Measurements from ENCODE around the gene NDUFA1. TPM values are rescaled to one million over a fixed set of nuclear protein-coding genes. Genes with fewer than 3 reads are reported as not detected.
A peak's percentile ranks its signal among the peaks of the same experiment; 100 is the strongest.

NDUFA1 gene
- total and polyA plus RNA-seq, 2 of the 13 experiments (the other 11 are each of a cell fraction or from before 2014, with no cell fraction given), result 150 to 167 TPM

DNA sequence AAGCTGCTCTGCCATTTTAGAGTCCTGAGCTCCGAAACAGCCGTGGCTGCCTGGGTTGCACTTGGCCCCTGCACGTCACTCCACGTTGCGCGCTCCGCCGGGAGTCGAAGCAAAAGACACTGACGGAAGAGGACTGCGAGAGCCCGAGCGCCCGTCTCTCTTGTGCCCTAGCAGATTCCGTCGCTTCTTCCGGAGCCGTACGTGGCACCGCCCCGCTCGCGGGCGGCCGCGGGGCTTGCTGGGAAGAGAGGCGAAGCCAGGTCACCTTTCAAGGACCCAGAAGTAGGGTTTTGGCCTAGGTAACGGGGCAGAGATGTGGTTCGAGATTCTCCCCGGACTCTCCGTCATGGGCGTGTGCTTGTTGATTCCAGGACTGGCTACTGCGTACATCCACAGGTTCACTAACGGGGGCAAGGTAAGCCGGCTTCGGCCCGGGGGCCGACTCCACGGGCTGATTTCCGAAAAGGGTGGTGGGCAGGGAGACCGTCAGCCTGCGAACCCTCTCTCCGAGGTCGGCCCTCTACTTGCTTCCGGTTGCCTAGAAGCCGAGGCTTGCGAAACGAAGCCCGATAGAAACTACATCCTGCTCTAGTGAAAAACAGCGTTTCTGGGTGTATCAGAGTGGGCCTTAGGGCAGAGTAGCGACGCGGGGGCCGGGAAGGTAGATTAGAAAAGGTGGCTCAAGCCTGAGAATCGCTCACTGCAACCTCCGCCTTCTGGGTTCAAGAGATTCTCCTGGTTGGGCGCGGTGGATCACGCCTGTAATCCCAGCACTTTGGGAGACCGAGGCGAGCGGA is at the start of gene NDUFA1, which contains the start of gene RNF113A (continued):
- TF ChIP-seq NCOR1 (IDR thresholded peaks at IDR 0.05; ENCODE audit: borderline replicate concordance, low read length) (no peak), HHEX (CRISPR knock-in tag; IDR thresholded peaks at IDR 0.05) (no peak), ZNF431 (CRISPR knock-in tag; IDR thresholded peaks at IDR 0.05; ENCODE audit: borderline replicate concordance, low read depth) (no peak), ZNF879 (CRISPR knock-in tag; IDR thresholded peaks at IDR 0.05) (no peak), ZNF75D (CRISPR knock-in tag; IDR thresholded peaks at IDR 0.05; ENCODE audit: borderline replicate concordance) (no peak), ZSCAN12 (CRISPR knock-in tag; IDR thresholded peaks at IDR 0.05) (no peak), ZNF776 (CRISPR knock-in tag; IDR thresholded peaks at IDR 0.05) (peak; percentile 14; the same call in 1 of the 2 replicates), ZNF558 (CRISPR knock-in tag; IDR thresholded peaks at IDR 0.05; ENCODE audit: borderline replicate concordance) (no peak; the same call in 1 of the 2 replicates), MTA1 (CRISPR knock-in tag; IDR thresholded peaks at IDR 0.05; ENCODE audit: borderline replicate concordance) (no peak), ZNF121 (CRISPR knock-in tag; IDR thresholded peaks at IDR 0.05) (no peak), SMAD9 (CRISPR knock-in tag; IDR thresholded peaks at IDR 0.05) (no peak), HNRNPH1 (optimal IDR thresholded peaks at IDR 0.05; ENCODE audit: low read depth, low read length) (no peak), ZNF564 (CRISPR knock-in tag; IDR thresholded peaks at IDR 0.05) (peak; percentile 10; the same call in 1 of the 2 replicates), ZSCAN25 (CRISPR knock-in tag; IDR thresholded peaks at IDR 0.05) (no peak), HDAC1 (CRISPR knock-in tag; IDR thresholded peaks at IDR 0.05) (peak; percentile 77; the same call in 1 of the 2 replicates), SNRNP70 (IDR thresholded peaks at IDR 0.05; ENCODE audit: low read depth, low read length) (no peak), SRSF1 (optimal IDR thresholded peaks at IDR 0.05; ENCODE audit: low read depth, low read length) (no peak), MYNN (CRISPR knock-in tag; IDR thresholded peaks at IDR 0.05; ENCODE audit: low read depth) (no peak), ZNF282 (IDR thresholded peaks at IDR 0.05; ENCODE audit: partially characterized antibody) (no peak), RBM39 (IDR thresholded peaks at IDR 0.05; ENCODE audit: low read depth, low read length, poor library complexity, severe bottlenecking) (no peak), RFXANK (CRISPR knock-in tag; IDR thresholded peaks at IDR 0.05) (no peak), ZNF83 (CRISPR knock-in tag; IDR thresholded peaks at IDR 0.05; ENCODE audit: borderline replicate concordance) (no peak), HIVEP1 (CRISPR knock-in tag; IDR thresholded peaks at IDR 0.05) (no peak), NFKBIZ (CRISPR knock-in tag; IDR thresholded peaks at IDR 0.05) (no peak)
- TF ChIP-seq, protein P1, sequence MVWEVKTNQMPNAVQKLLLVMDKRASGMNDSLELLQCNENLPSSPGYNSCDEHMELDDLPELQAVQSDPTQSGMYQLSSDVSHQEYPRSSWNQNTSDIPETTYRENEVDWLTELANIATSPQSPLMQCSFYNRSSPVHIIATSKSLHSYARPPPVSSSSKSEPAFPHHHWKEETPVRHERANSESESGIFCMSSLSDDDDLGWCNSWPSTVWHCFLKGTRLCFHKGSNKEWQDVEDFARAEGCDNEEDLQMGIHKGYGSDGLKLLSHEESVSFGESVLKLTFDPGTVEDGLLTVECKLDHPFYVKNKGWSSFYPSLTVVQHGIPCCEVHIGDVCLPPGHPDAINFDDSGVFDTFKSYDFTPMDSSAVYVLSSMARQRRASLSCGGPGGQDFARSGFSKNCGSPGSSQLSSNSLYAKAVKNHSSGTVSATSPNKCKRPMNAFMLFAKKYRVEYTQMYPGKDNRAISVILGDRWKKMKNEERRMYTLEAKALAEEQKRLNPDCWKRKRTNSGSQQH (CRISPR knock-in tag; IDR thresholded peaks at IDR 0.05; ENCODE audit: low read depth), result no peak
- TF ChIP-seq, protein P2, sequence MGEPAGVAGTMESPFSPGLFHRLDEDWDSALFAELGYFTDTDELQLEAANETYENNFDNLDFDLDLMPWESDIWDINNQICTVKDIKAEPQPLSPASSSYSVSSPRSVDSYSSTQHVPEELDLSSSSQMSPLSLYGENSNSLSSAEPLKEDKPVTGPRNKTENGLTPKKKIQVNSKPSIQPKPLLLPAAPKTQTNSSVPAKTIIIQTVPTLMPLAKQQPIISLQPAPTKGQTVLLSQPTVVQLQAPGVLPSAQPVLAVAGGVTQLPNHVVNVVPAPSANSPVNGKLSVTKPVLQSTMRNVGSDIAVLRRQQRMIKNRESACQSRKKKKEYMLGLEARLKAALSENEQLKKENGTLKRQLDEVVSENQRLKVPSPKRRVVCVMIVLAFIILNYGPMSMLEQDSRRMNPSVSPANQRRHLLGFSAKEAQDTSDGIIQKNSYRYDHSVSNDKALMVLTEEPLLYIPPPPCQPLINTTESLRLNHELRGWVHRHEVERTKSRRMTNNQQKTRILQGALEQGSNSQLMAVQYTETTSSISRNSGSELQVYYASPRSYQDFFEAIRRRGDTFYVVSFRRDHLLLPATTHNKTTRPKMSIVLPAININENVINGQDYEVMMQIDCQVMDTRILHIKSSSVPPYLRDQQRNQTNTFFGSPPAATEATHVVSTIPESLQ (CRISPR knock-in tag; conservative IDR thresholded peaks at IDR 0.05), result no peak
- TF ChIP-seq, protein P3, sequence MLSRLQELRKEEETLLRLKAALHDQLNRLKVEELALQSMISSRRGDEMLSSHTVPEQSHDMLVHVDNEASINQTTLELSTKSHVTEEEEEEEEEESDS (CRISPR knock-in tag; IDR thresholded peaks at IDR 0.05; ENCODE audit: borderline replicate concordance), result no peak
- TF ChIP-seq, protein P4, sequence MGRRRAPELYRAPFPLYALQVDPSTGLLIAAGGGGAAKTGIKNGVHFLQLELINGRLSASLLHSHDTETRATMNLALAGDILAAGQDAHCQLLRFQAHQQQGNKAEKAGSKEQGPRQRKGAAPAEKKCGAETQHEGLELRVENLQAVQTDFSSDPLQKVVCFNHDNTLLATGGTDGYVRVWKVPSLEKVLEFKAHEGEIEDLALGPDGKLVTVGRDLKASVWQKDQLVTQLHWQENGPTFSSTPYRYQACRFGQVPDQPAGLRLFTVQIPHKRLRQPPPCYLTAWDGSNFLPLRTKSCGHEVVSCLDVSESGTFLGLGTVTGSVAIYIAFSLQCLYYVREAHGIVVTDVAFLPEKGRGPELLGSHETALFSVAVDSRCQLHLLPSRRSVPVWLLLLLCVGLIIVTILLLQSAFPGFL (CRISPR knock-in tag; IDR thresholded peaks at IDR 0.05), result no peak

Measured in HepG2 (cell line).